Right lobe of liver (tissue), 4 donors: ENCODE measurements around the gene ACTR3.

ENCODE experiments used
- CTCF ChIP-seq, 4 donors: fragments of 200-600 bp in 3 of 4; fragments of 450-650 bp in 1 of 4; IDR thresholded peaks; one replicate each; pipeline versions ENCODE4 v1.5.1 to v1.8.0; 2016 to 2022; ENCODE audit warnings: antibody characterized with exemption in 4 of 4, mild to moderate bottlenecking in 2 of 4
- POLR2A ChIP-seq: fragments of 450-650 bp; IDR thresholded peaks from one replicate; pipeline ENCODE4 v1.6.1; 2017; ENCODE audit warnings: antibody characterized with exemption, mild to moderate bottlenecking
- donor health status: DM: no; HTN: no; CAD: no.
- donor health status: DM: no; HTN: no; CAD: no.
- donor health status: DM: no; HTN: yes; CAD: no.

GRCh38 chr2:113867571-113867970 is 22.3 kb upstream of the ACTR3 start:
- TF ChIP-seq CTCF (IDR thresholded peaks at IDR 0.05) (no peak), POLR2A (no peak)
